H1 (cell line): ENCODE data around the gene EVI5. TPM values are rescaled to one million over a fixed set of nuclear protein-coding genes. Genes with fewer than 3 reads are reported as not detected.

Experiments used
- POLR2AphosphoS5 ChIP-seq: IDR thresholded peaks from 2 replicates; pipeline ENCODE4 v1.6.1; 2011; ENCODE audit warnings: low read depth, low read length
- polyA plus RNA-seq, 7 experiments: library from polyadenylated mRNA; depleted of rRNA in 3 of 7; stranded (reverse) in 5 of 7; unstranded in 2 of 7; fragments of >200 nt in 5 of 7; fragments of 200-250 nt in 2 of 7; gene quantifications; 1 replicate in 5 of 7; 2 replicates in 1 of 7; 4 replicates in 1 of 7; pipeline versions ENCODE4 v1.2.1 to v1.2.3, GENCODE V29; 2011 to 2013; ENCODE audit warnings: missing spikeins in 2 of 7, mixed read lengths in 2 of 7
- total RNA-seq: library from RNA; stranded (reverse); fragmentation: NEBNext Ultra II Directional; extraction: Animal tissue kit (Norgen Biotek cat#: 25700); gene quantifications from 2 replicates; pipeline ENCODE4 v1.2.1, GENCODE V29; 2021
- TF ChIP-seq, protein P1 (sequence below): fragments of 300-600 bp; sonication (generic); IDR thresholded peaks from 2 replicates; pipeline ENCODE4 v1.7.1; 2012; ENCODE audit warnings: low read length, moderate library complexity, mild to moderate bottlenecking, inconsistent platforms; ENCODE audit not compliant: insufficient replicate concordance

The EVI5 gene
- total and polyA plus RNA-seq, 2 of the 8 experiments (the other 6 are each of a cell fraction or from before 2014, with no cell fraction given), result 1.7 to 13.7 TPM

DNA sequence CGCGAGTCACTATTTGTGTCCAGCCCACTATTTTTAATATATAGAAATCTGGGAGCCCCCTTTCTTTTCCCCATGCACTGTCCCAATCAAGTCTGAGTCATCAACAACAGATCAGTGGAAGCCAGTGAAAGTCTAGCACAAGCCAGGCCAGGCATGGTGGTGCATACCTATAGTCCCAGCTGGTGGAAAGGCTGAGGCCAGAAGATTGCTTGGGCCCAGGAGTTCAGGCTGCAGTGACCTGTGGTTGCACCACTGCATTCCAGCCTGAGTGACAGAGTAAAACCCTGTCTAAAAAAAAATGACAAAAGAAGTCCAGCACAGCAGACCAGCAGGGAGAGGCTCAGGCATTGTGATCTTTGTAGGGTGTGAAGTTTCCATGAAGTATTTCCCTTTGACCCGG lies 38.0 kb upstream of the EVI5 start (continued):
- TF ChIP-seq, protein P1, sequence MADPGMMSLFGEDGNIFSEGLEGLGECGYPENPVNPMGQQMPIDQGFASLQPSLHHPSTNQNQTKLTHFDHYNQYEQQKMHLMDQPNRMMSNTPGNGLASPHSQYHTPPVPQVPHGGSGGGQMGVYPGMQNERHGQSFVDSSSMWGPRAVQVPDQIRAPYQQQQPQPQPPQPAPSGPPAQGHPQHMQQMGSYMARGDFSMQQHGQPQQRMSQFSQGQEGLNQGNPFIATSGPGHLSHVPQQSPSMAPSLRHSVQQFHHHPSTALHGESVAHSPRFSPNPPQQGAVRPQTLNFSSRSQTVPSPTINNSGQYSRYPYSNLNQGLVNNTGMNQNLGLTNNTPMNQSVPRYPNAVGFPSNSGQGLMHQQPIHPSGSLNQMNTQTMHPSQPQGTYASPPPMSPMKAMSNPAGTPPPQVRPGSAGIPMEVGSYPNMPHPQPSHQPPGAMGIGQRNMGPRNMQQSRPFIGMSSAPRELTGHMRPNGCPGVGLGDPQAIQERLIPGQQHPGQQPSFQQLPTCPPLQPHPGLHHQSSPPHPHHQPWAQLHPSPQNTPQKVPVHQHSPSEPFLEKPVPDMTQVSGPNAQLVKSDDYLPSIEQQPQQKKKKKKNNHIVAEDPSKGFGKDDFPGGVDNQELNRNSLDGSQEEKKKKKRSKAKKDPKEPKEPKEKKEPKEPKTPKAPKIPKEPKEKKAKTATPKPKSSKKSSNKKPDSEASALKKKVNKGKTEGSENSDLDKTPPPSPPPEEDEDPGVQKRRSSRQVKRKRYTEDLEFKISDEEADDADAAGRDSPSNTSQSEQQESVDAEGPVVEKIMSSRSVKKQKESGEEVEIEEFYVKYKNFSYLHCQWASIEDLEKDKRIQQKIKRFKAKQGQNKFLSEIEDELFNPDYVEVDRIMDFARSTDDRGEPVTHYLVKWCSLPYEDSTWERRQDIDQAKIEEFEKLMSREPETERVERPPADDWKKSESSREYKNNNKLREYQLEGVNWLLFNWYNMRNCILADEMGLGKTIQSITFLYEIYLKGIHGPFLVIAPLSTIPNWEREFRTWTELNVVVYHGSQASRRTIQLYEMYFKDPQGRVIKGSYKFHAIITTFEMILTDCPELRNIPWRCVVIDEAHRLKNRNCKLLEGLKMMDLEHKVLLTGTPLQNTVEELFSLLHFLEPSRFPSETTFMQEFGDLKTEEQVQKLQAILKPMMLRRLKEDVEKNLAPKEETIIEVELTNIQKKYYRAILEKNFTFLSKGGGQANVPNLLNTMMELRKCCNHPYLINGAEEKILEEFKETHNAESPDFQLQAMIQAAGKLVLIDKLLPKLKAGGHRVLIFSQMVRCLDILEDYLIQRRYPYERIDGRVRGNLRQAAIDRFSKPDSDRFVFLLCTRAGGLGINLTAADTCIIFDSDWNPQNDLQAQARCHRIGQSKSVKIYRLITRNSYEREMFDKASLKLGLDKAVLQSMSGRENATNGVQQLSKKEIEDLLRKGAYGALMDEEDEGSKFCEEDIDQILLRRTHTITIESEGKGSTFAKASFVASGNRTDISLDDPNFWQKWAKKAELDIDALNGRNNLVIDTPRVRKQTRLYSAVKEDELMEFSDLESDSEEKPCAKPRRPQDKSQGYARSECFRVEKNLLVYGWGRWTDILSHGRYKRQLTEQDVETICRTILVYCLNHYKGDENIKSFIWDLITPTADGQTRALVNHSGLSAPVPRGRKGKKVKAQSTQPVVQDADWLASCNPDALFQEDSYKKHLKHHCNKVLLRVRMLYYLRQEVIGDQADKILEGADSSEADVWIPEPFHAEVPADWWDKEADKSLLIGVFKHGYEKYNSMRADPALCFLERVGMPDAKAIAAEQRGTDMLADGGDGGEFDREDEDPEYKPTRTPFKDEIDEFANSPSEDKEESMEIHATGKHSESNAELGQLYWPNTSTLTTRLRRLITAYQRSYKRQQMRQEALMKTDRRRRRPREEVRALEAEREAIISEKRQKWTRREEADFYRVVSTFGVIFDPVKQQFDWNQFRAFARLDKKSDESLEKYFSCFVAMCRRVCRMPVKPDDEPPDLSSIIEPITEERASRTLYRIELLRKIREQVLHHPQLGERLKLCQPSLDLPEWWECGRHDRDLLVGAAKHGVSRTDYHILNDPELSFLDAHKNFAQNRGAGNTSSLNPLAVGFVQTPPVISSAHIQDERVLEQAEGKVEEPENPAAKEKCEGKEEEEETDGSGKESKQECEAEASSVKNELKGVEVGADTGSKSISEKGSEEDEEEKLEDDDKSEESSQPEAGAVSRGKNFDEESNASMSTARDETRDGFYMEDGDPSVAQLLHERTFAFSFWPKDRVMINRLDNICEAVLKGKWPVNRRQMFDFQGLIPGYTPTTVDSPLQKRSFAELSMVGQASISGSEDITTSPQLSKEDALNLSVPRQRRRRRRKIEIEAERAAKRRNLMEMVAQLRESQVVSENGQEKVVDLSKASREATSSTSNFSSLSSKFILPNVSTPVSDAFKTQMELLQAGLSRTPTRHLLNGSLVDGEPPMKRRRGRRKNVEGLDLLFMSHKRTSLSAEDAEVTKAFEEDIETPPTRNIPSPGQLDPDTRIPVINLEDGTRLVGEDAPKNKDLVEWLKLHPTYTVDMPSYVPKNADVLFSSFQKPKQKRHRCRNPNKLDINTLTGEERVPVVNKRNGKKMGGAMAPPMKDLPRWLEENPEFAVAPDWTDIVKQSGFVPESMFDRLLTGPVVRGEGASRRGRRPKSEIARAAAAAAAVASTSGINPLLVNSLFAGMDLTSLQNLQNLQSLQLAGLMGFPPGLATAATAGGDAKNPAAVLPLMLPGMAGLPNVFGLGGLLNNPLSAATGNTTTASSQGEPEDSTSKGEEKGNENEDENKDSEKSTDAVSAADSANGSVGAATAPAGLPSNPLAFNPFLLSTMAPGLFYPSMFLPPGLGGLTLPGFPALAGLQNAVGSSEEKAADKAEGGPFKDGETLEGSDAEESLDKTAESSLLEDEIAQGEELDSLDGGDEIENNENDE, result no peak
- no peak for TF ChIP-seq POLR2AphosphoS5
